H9 (cell line): ENCODE results near the gene SPRN. TPM values are rescaled to one million over a fixed set of nuclear protein-coding genes. Genes with fewer than 3 reads are reported as not detected.

Source experiments
- DNase-seq: peaks from one replicate; pipeline ENCODE4 v3.0.0-alpha.2; 2017
- H2AFZ ChIP-seq: one replicate; pipeline ENCODE4 v1.6.1; 2013; ENCODE audit warnings: mild to moderate bottlenecking, low read length, control low read depth, moderate library complexity
- H2AK5ac ChIP-seq: 2 replicates; pipeline ENCODE4 v1.6.1; 2013; ENCODE audit warnings: low read length, control low read depth, mixed read lengths; ENCODE audit not compliant: insufficient read length
- H2BK120ac ChIP-seq: one replicate; pipeline ENCODE4 v1.6.1; 2013; ENCODE audit warnings: low read depth, mild to moderate bottlenecking, low read length, control low read depth, inconsistent platforms; ENCODE audit not compliant: poor library complexity, severe bottlenecking
- H2BK12ac ChIP-seq: 2 replicates; pipeline ENCODE4 v1.6.1; 2013; ENCODE audit warnings: low read length, control low read depth, mixed read lengths, low read depth; ENCODE audit not compliant: insufficient read length
- H2BK15ac ChIP-seq: 2 replicates; pipeline ENCODE4 v1.6.1; 2013; ENCODE audit warnings: low read depth, low read length, control low read depth
- H2BK20ac ChIP-seq: one replicate; pipeline ENCODE4 v1.6.1; 2013; ENCODE audit warnings: low read depth, mild to moderate bottlenecking, low read length, control low read depth, inconsistent platforms; ENCODE audit not compliant: poor library complexity, severe bottlenecking
- H2BK5ac ChIP-seq: 2 replicates; pipeline ENCODE4 v1.6.1; 2013; ENCODE audit warnings: low read length, control low read depth, mixed read lengths; ENCODE audit not compliant: insufficient read length
- H3K14ac ChIP-seq: 2 replicates; pipeline ENCODE4 v1.6.1; 2013; ENCODE audit warnings: low read length, control low read depth; ENCODE audit not compliant: insufficient read depth
- H3K18ac ChIP-seq: 2 replicates; pipeline ENCODE4 v1.6.1; 2013; ENCODE audit warnings: low read depth, mild to moderate bottlenecking, mixed read lengths, low read length, control low read depth; ENCODE audit not compliant: insufficient read length
- H3K23ac ChIP-seq: 2 replicates; pipeline ENCODE4 v1.6.1; 2013; ENCODE audit warnings: low read length, control low read depth, mixed read lengths, low read depth; ENCODE audit not compliant: insufficient read length
- H3K23me2 ChIP-seq: 2 replicates; pipeline ENCODE4 v1.6.1; 2013; ENCODE audit warnings: low read depth, mild to moderate bottlenecking, mixed read lengths, low read length, control low read depth; ENCODE audit not compliant: insufficient read length, poor library complexity, severe bottlenecking
- H3K27ac ChIP-seq: 2 replicates; pipeline ENCODE4 v1.5.1; 2013; ENCODE audit warnings: low read length, control low read depth, mixed read lengths, low read depth; ENCODE audit not compliant: insufficient read length
- H3K27me3 ChIP-seq: 2 replicates; pipeline ENCODE4 v1.6.1; 2013; ENCODE audit warnings: low read length, control low read depth, inconsistent platforms; ENCODE audit not compliant: insufficient read depth
- H3K4ac ChIP-seq: 2 replicates; pipeline ENCODE4 v1.6.1; 2013; ENCODE audit warnings: low read depth, mild to moderate bottlenecking, control low read depth, inconsistent platforms, low read length, moderate library complexity
- H3K4me1 ChIP-seq: 2 replicates; pipeline ENCODE4 v1.6.1; 2013; ENCODE audit warnings: low read length, control low read depth, inconsistent platforms; ENCODE audit not compliant: insufficient read depth
- H3K4me2 ChIP-seq: 2 replicates; pipeline ENCODE4 v1.6.1; 2013; ENCODE audit warnings: low read length, control low read depth, mixed read lengths; ENCODE audit not compliant: insufficient read length, insufficient read depth
- H3K56ac ChIP-seq: 2 replicates; pipeline ENCODE4 v1.6.1; 2013; ENCODE audit warnings: low read depth, mild to moderate bottlenecking, mixed read lengths, low read length, control low read depth; ENCODE audit not compliant: insufficient read length
- H3K79me1 ChIP-seq: 2 replicates; pipeline ENCODE4 v1.6.1; 2013; ENCODE audit warnings: low read depth, mild to moderate bottlenecking, moderate library complexity, low read length, control low read depth, inconsistent platforms; ENCODE audit not compliant: insufficient read depth, poor library complexity, severe bottlenecking
- H3K79me2 ChIP-seq: 2 replicates; pipeline ENCODE4 v1.6.1; 2013; ENCODE audit warnings: low read length, control low read depth, inconsistent platforms; ENCODE audit not compliant: insufficient read depth
- H3K9ac ChIP-seq: 2 replicates; pipeline ENCODE4 v1.6.1; 2013; ENCODE audit warnings: low read length, control low read depth, mixed read lengths; ENCODE audit not compliant: insufficient read length; ENCODE audit errors: extremely low read depth
- H3K9me3 ChIP-seq: one replicate; pipeline ENCODE4 v1.6.1; 2013; ENCODE audit warnings: low read depth, low read length, inconsistent platforms; ENCODE audit not compliant: control insufficient read depth
- H3T11ph ChIP-seq: one replicate; pipeline ENCODE4 v1.6.1; 2013; ENCODE audit warnings: mild to moderate bottlenecking, low read length, control low read depth, inconsistent platforms
- H4K20me1 ChIP-seq: one replicate; pipeline ENCODE4 v1.6.1; 2013; ENCODE audit not compliant: control insufficient read depth, insufficient read length, insufficient read depth
- H4K5ac ChIP-seq: 2 replicates; pipeline ENCODE4 v1.6.1; 2013; ENCODE audit warnings: low read depth, mild to moderate bottlenecking, mixed read lengths, low read length, control low read depth; ENCODE audit not compliant: insufficient read length
- H4K8ac ChIP-seq: replicated peaks from 2 replicates; pipeline ENCODE4 v1.6.1; 2013; ENCODE audit warnings: low read length, control low read depth, mixed read lengths, low read depth; ENCODE audit not compliant: insufficient read length
- H4K91ac ChIP-seq: 2 replicates; pipeline ENCODE4 v1.6.1; 2013; ENCODE audit warnings: low read depth, mild to moderate bottlenecking, moderate library complexity, mixed read lengths, low read length, control low read depth; ENCODE audit not compliant: insufficient read length
- H3K27ac Mint-ChIP-seq, 3 experiments: 2 replicates in 2 of 3; 3 replicates in 1 of 3; pipeline ENCODE4 v1.8.0; 2020 to 2021; ENCODE audit warnings: mixed read lengths in 3 of 3, mild to moderate bottlenecking in 1 of 3, moderate library complexity in 1 of 3
- H3K27me3 Mint-ChIP-seq: 2 replicates; pipeline ENCODE4 v1.8.0; 2021; ENCODE audit warnings: low read depth, mild to moderate bottlenecking, moderate library complexity, mixed read lengths
- H3K36me3 Mint-ChIP-seq, 3 experiments: 2 replicates in 2 of 3; 3 replicates in 1 of 3; pipeline ENCODE4 v1.8.0; 2020 to 2021; ENCODE audit warnings: low read depth in 3 of 3, mixed read lengths in 3 of 3; ENCODE audit not compliant: insufficient read depth in 1 of 3
- H3K4me1 Mint-ChIP-seq, 2 experiments: 2 replicates each; pipeline ENCODE4 v1.8.0; 2020; ENCODE audit warnings: mixed read lengths in 2 of 2
- H3K4me3 Mint-ChIP-seq, 2 experiments: 2 replicates in 1 of 2; 3 replicates in 1 of 2; pipeline ENCODE4 v1.8.0; 2020 to 2021; ENCODE audit warnings: mild to moderate bottlenecking in 2 of 2, mixed read lengths in 2 of 2, moderate library complexity in 1 of 2
- H3K9me3 Mint-ChIP-seq, 2 experiments: 2 replicates in 1 of 2; 3 replicates in 1 of 2; pipeline ENCODE4 v1.8.0; 2020; ENCODE audit warnings: mild to moderate bottlenecking in 2 of 2, mixed read lengths in 2 of 2, moderate library complexity in 1 of 2
- WGBS: extraction: QIAGEN DNeasy Blood & Tissue Kit; methylation state at CpG from one replicate; pipeline ENCODE4 v1.1.7; 2013; ENCODE audit warnings: missing lambda C conversion rate, low lambda C conversion rate, mixed read lengths; ENCODE audit not compliant: insufficient read length; ENCODE audit errors: extremely low coverage; 5-methylcytosine and 5-hydroxymethylcytosine counted together
- total RNA-seq: library from RNA; stranded (reverse); gene quantifications from 2 replicates; pipeline ENCODE4 v1.2.1, GENCODE V29; 2021
- TF ChIP-seq, protein P1 (sequence below): fragments of 200-600 bp; sonication (generic); conservative IDR thresholded peaks from 3 replicates; pipeline ENCODE4 v1.8.0; 2021; ENCODE audit warnings: antibody characterized with exemption, mild to moderate bottlenecking

The SPRN gene
- total RNA-seq, 1 experiment from 2014 or later = 0.42 TPM

DNA sequence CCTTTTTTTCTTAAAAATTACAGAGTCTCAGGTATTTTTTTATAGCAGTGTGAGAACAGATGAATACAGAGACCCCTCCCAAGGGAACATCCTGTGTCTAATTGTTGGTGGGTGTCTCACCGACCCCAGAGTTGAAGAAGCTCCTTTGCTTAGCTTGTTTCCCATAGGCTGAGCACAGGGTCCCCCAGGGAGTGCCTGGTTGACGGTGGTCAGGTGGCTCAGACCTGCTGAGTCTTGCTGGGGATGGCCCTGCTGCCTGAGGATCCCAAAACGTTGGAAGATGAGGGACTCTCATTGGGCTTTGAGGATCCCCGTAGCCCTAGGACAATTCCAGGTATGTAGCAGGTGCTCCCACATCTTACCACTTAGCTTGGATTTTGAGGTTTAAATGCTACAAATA, 48.8 kb upstream of the SPRN start:
- no peak overlapping the region for H3K23ac ChIP-seq
- no peak overlapping the region for H4K5ac ChIP-seq
- Mint-ChIP-seq H3K4me1 (no peaks in the 10 kb centered on the region), H3K36me3 (peaks cover 9 to 23% (median 9%) of the 10 kb centered on the region in 3 experiments; a peak in 6 of 7 replicates), H3K4me3 (no peak overlapping the region), H3K27me3 (no peaks in the 10 kb centered on the region), H3K9me3 (peaks cover 75 to 81% of the 10 kb centered on the region in 2 experiments), H3K27ac (no peak overlapping the region)
- no peak overlapping the region for H2AFZ ChIP-seq
- no peak overlapping the region for H2BK20ac ChIP-seq
- H2BK12ac ChIP-seq = no peak overlapping the region
- H2BK5ac ChIP-seq = no peak overlapping the region
- H3K9me3 ChIP-seq = peaks cover 69% of the 10 kb centered on the region
- H3K23me2 ChIP-seq = no peaks in the 10 kb centered on the region
- no CpG with 5 or more reads among the region's 4 CpGs for WGBS
- no peak overlapping the region for H3K18ac ChIP-seq
- no peaks in the 10 kb centered on the region for H3K27me3 ChIP-seq
- H4K8ac ChIP-seq = no peak overlapping the region
- no peak overlapping the region for H4K91ac ChIP-seq
- no peak overlapping the region for H3K9ac ChIP-seq
- H3K27ac ChIP-seq = no peak overlapping the region
- H4K20me1 ChIP-seq = no peaks in the 10 kb centered on the region
- no peaks in the 10 kb centered on the region for H3K79me1 ChIP-seq
- H3T11ph ChIP-seq = no peak overlapping the region
- H2BK120ac ChIP-seq = no peak overlapping the region
- no peaks in the 10 kb centered on the region for H3K79me2 ChIP-seq
- no peaks in the 10 kb centered on the region for H3K4me1 ChIP-seq
- no peak overlapping the region for H2BK15ac ChIP-seq
- no peak overlapping the region for H3K4ac ChIP-seq
- DNase-seq = no peak
- H3K4me2 ChIP-seq = no peak overlapping the region
- no peak overlapping the region for H3K14ac ChIP-seq
- H3K56ac ChIP-seq = no peak overlapping the region
- no peak overlapping the region for H2AK5ac ChIP-seq
- TF ChIP-seq, protein P1, sequence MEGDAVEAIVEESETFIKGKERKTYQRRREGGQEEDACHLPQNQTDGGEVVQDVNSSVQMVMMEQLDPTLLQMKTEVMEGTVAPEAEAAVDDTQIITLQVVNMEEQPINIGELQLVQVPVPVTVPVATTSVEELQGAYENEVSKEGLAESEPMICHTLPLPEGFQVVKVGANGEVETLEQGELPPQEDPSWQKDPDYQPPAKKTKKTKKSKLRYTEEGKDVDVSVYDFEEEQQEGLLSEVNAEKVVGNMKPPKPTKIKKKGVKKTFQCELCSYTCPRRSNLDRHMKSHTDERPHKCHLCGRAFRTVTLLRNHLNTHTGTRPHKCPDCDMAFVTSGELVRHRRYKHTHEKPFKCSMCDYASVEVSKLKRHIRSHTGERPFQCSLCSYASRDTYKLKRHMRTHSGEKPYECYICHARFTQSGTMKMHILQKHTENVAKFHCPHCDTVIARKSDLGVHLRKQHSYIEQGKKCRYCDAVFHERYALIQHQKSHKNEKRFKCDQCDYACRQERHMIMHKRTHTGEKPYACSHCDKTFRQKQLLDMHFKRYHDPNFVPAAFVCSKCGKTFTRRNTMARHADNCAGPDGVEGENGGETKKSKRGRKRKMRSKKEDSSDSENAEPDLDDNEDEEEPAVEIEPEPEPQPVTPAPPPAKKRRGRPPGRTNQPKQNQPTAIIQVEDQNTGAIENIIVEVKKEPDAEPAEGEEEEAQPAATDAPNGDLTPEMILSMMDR = no peak
